ENCODE measurements around the gene SLC52A3.

The SLC52A3 gene

DNA sequence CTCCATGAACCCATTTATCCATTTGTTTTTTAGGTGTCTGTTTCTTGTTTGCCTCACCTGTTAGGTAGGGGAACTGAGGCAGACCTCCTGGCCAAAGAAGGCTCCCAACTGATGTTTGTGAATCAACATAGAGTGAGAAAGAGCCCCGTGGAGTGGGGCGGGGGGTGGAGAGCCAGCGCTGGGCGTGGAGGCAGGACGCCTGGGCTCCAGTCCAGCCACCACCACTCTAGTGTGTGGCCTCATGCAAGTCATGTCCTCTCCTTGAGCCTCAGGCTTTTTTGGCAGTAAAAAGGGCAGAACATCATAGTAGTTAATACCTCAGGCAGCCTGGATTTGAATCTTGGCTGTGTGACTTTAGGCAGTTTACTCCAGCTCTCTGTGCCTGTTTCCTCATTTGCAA lies 50.5 kb downstream of the SLC52A3 start:
- Histone ChIP-seq H3K9me3 (ENCODE audit: control insufficient read depth, low read length) (peaks cover 19% of the 10 kb centered on the region), H3K4me1 (ENCODE audit: control insufficient read depth, insufficient read depth, low read depth, low read length) (no peaks in the 10 kb centered on the region), H3K79me1 (replicated peaks; ENCODE audit: low read length, poor library complexity, severe bottlenecking) (no peaks in the 10 kb centered on the region), H2AFZ (ENCODE audit: low read depth, low read length) (no peak overlapping the region), H3K27ac (ENCODE audit: low read length, poor library complexity, severe bottlenecking) (no peak overlapping the region), H4K91ac (ENCODE audit: low read length) (no peak overlapping the region), H3K4ac (ENCODE audit: low read depth in 1 of 2, low read length in 2 of 2) (no peak overlapping the region), H3K27me3 (ENCODE audit: control insufficient read depth in 1 of 2, insufficient read depth in 1 of 2, low read length in 2 of 2) (peaks cover 59 to 65% of the 10 kb centered on the region in 2 experiments), H3K36me3 (ENCODE audit: control insufficient read depth in 1 of 2, insufficient read depth in 2 of 2, low read depth in 1 of 2, low read length in 2 of 2) (no peaks in the 10 kb centered on the region), H2BK15ac (ENCODE audit: low read depth, poor library complexity, severe bottlenecking) (no peak overlapping the region), H3K23ac (ENCODE audit: low read length in 2 of 2) (no peak overlapping the region), H2AK5ac (ENCODE audit: low read length, severe bottlenecking) (no peak overlapping the region), H3K9ac (ENCODE audit: low read length) (no peak overlapping the region), H3K4me3 (ENCODE audit: insufficient read depth in 1 of 2, low read depth in 1 of 2, low read length in 2 of 2) (no peak overlapping the region), H3K18ac (ENCODE audit: low read depth in 1 of 2, low read length in 2 of 2) (no peak overlapping the region), H3K4me2 (ENCODE audit: low read length, poor library complexity, severe bottlenecking) (no peak overlapping the region), H2BK120ac (ENCODE audit: low read depth, low read length) (no peak overlapping the region), H2BK12ac (ENCODE audit: low read length in 2 of 2) (no peak overlapping the region), H4K8ac (ENCODE audit: low read length) (no peak overlapping the region), H3K14ac (ENCODE audit: low read length in 2 of 2) (no peak overlapping the region), H2BK5ac (ENCODE audit: low read depth, low read length, poor library complexity, severe bottlenecking) (no peak overlapping the region)
- DNase-seq, result no peak
- WGBS, result 84% methylated on average over 5 of the region's 5 CpGs

DNA sequence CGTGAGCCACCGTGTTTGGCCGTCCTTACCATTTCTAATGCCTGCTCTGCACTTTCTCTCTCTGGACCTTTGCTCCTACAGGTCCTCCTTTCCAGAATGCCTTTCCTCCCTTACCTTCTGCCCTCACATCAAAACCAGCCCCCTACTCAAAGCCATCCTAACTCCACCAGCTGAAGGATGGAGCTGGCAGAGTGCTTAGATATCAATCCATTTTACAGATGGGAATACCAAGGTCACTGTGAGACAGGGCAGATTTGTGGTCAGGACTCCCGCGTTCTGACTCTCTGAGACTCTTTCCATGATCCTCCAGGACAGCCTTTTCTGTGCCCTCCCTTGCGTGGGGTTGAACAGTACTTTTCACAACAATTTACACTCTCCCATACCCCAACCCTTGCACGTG lies 51.0 kb downstream of the SLC52A3 start:
- Histone ChIP-seq H2BK12ac (ENCODE audit: low read length in 2 of 2) (no peak overlapping the region), H2BK120ac (ENCODE audit: low read depth, low read length) (no peak overlapping the region), H4K8ac (ENCODE audit: low read length) (no peak overlapping the region), H3K23ac (ENCODE audit: low read length in 2 of 2) (no peak overlapping the region), H2AFZ (ENCODE audit: low read depth, low read length) (no peak overlapping the region), H3K27ac (ENCODE audit: low read length, poor library complexity, severe bottlenecking) (no peak overlapping the region), H3K9ac (ENCODE audit: low read length) (no peak overlapping the region), H4K91ac (ENCODE audit: low read length) (no peak overlapping the region), H3K9me3 (ENCODE audit: control insufficient read depth, low read length) (peaks cover 16% of the 10 kb centered on the region), H3K4me2 (ENCODE audit: low read length, poor library complexity, severe bottlenecking) (no peak overlapping the region), H2BK5ac (ENCODE audit: low read depth, low read length, poor library complexity, severe bottlenecking) (no peak overlapping the region), H3K14ac (ENCODE audit: low read length in 2 of 2) (no peak overlapping the region), H3K27me3 (ENCODE audit: control insufficient read depth in 1 of 2, insufficient read depth in 1 of 2, low read length in 2 of 2) (peaks cover 55 to 59% of the 10 kb centered on the region in 2 experiments), H3K36me3 (ENCODE audit: control insufficient read depth in 1 of 2, insufficient read depth in 2 of 2, low read depth in 1 of 2, low read length in 2 of 2) (no peaks in the 10 kb centered on the region), H3K4me3 (ENCODE audit: insufficient read depth in 1 of 2, low read depth in 1 of 2, low read length in 2 of 2) (no peak overlapping the region), H3K79me1 (replicated peaks; ENCODE audit: low read length, poor library complexity, severe bottlenecking) (no peaks in the 10 kb centered on the region), H3K4ac (ENCODE audit: low read depth in 1 of 2, low read length in 2 of 2) (no peak overlapping the region), H3K18ac (ENCODE audit: low read depth in 1 of 2, low read length in 2 of 2) (no peak overlapping the region), H2AK5ac (ENCODE audit: low read length, severe bottlenecking) (no peak overlapping the region), H2BK15ac (ENCODE audit: low read depth, poor library complexity, severe bottlenecking) (no peak overlapping the region), H3K4me1 (ENCODE audit: control insufficient read depth, insufficient read depth, low read depth, low read length) (no peaks in the 10 kb centered on the region)
- DNase-seq, result no peak
- 83% methylated on average over 7 of the region's 7 CpGs for WGBS

- Histone ChIP-seq H3K27me3 (ENCODE audit: control insufficient read depth in 1 of 2, insufficient read depth in 1 of 2, low read length in 2 of 2) (peaks cover 49 to 50% of the 10 kb centered on the region in 2 experiments), H3K18ac (ENCODE audit: low read depth in 1 of 2, low read length in 2 of 2) (no peak overlapping the region), H3K14ac (ENCODE audit: low read length in 2 of 2) (no peak overlapping the region), H3K9ac (ENCODE audit: low read length) (no peak overlapping the region), H3K27ac (ENCODE audit: low read length, poor library complexity, severe bottlenecking) (no peak overlapping the region), H3K4me3 (ENCODE audit: insufficient read depth in 1 of 2, low read depth in 1 of 2, low read length in 2 of 2) (no peak overlapping the region), H2AFZ (ENCODE audit: low read depth, low read length) (no peak overlapping the region), H3K36me3 (ENCODE audit: control insufficient read depth in 1 of 2, insufficient read depth in 2 of 2, low read depth in 1 of 2, low read length in 2 of 2) (no peaks in the 10 kb centered on the region), H2AK5ac (ENCODE audit: low read length, severe bottlenecking) (no peak overlapping the region), H2BK12ac (ENCODE audit: low read length in 2 of 2) (no peak overlapping the region), H3K4me1 (ENCODE audit: control insufficient read depth, insufficient read depth, low read depth, low read length) (no peaks in the 10 kb centered on the region), H2BK5ac (ENCODE audit: low read depth, low read length, poor library complexity, severe bottlenecking) (no peak overlapping the region), H3K4me2 (ENCODE audit: low read length, poor library complexity, severe bottlenecking) (no peak overlapping the region), H4K91ac (ENCODE audit: low read length) (no peak overlapping the region), H2BK15ac (ENCODE audit: low read depth, poor library complexity, severe bottlenecking) (no peak overlapping the region), H2BK120ac (ENCODE audit: low read depth, low read length) (no peak overlapping the region), H3K4ac (ENCODE audit: low read depth in 1 of 2, low read length in 2 of 2) (no peak overlapping the region), H3K23ac (ENCODE audit: low read length in 2 of 2) (no peak overlapping the region), H3K79me1 (replicated peaks; ENCODE audit: low read length, poor library complexity, severe bottlenecking) (no peaks in the 10 kb centered on the region), H3K9me3 (ENCODE audit: control insufficient read depth, low read length) (peaks cover 16% of the 10 kb centered on the region), H4K8ac (ENCODE audit: low read length) (no peak overlapping the region)
- WGBS, result 100% methylated on average over 1 of the region's 2 CpGs
- DNase-seq, result no peak
These were observed 53.8 kb downstream of the SLC52A3 start for GRCh38 chr20:714453-714852.

- Histone ChIP-seq H3K4me1 (ENCODE audit: control insufficient read depth, insufficient read depth, low read depth, low read length) (no peaks in the 10 kb centered on the region), H2AFZ (ENCODE audit: low read depth, low read length) (no peak overlapping the region), H4K91ac (ENCODE audit: low read length) (no peak overlapping the region), H2AK5ac (ENCODE audit: low read length, severe bottlenecking) (no peak overlapping the region), H3K27ac (ENCODE audit: low read length, poor library complexity, severe bottlenecking) (no peak overlapping the region), H3K23ac (ENCODE audit: low read length in 2 of 2) (no peak overlapping the region), H3K4ac (ENCODE audit: low read depth in 1 of 2, low read length in 2 of 2) (no peak overlapping the region), H3K79me1 (replicated peaks; ENCODE audit: low read length, poor library complexity, severe bottlenecking) (no peaks in the 10 kb centered on the region), H3K27me3 (ENCODE audit: control insufficient read depth in 1 of 2, insufficient read depth in 1 of 2, low read length in 2 of 2) (peaks cover 46 to 54% of the 10 kb centered on the region in 2 experiments), H3K4me3 (ENCODE audit: insufficient read depth in 1 of 2, low read depth in 1 of 2, low read length in 2 of 2) (no peak overlapping the region), H3K18ac (ENCODE audit: low read depth in 1 of 2, low read length in 2 of 2) (no peak overlapping the region), H3K14ac (ENCODE audit: low read length in 2 of 2) (no peak overlapping the region), H2BK15ac (ENCODE audit: low read depth, poor library complexity, severe bottlenecking) (no peak overlapping the region), H2BK12ac (ENCODE audit: low read length in 2 of 2) (no peak overlapping the region), H3K36me3 (ENCODE audit: control insufficient read depth in 1 of 2, insufficient read depth in 2 of 2, low read depth in 1 of 2, low read length in 2 of 2) (no peaks in the 10 kb centered on the region), H3K9me3 (ENCODE audit: control insufficient read depth, low read length) (peaks cover 27% of the 10 kb centered on the region), H4K8ac (ENCODE audit: low read length) (no peak overlapping the region), H3K4me2 (ENCODE audit: low read length, poor library complexity, severe bottlenecking) (no peak overlapping the region), H2BK120ac (ENCODE audit: low read depth, low read length) (no peak overlapping the region), H3K9ac (ENCODE audit: low read length) (no peak overlapping the region), H2BK5ac (ENCODE audit: low read depth, low read length, poor library complexity, severe bottlenecking) (no peak overlapping the region)
- WGBS, result 40% methylated on average over 1 of the region's 2 CpGs
- DNase-seq, result no peak
These were observed 56.7 kb downstream of the SLC52A3 start for GRCh38 chr20:711576-711975.

Measured in mesenchymal stem cell (in vitro differentiated cells and primary cell).